Measurements from ENCODE around the gene PTPN2.
"Not testable (repeated sequence)": the region's sequence is repeated elsewhere in the genome, so short reads cannot be mapped to it uniquely, and the experiment has no call there.

The PTPN2 gene

GRCh38 chr18:12880541-12880910 is 3.5 kb downstream of the PTPN2 start:
- Mint-ChIP-seq H3K27ac (peak overlapping the region; percentile 62), H3K4me1 (peaks cover 68% of the 10 kb centered on the region), H3K9me3 (no peaks in the 10 kb centered on the region), H3K36me3 (ENCODE audit: low read depth) (peaks cover 19% of the 10 kb centered on the region), H3K27me3 (no peaks in the 10 kb centered on the region), H3K4me3 (peak overlapping the region; percentile 87)
- DNase-seq (no peak), ATAC-seq (no peak)

- peaks cover 19% of the 10 kb centered on the region for H3K36me3 Mint-ChIP-seq (ENCODE audit: low read depth)
- peak overlapping the region; percentile 87 for H3K4me3 Mint-ChIP-seq
- no peaks in the 10 kb centered on the region for H3K27me3 Mint-ChIP-seq
- no peak for ATAC-seq
- H3K27ac Mint-ChIP-seq: peak overlapping the region; percentile 62
- no peak for DNase-seq
- no peaks in the 10 kb centered on the region for H3K9me3 Mint-ChIP-seq
- H3K4me1 Mint-ChIP-seq: peaks cover 63% of the 10 kb centered on the region
These were observed 4.0 kb downstream of the PTPN2 start for GRCh38 chr18:12879840-12880540.

DNA sequence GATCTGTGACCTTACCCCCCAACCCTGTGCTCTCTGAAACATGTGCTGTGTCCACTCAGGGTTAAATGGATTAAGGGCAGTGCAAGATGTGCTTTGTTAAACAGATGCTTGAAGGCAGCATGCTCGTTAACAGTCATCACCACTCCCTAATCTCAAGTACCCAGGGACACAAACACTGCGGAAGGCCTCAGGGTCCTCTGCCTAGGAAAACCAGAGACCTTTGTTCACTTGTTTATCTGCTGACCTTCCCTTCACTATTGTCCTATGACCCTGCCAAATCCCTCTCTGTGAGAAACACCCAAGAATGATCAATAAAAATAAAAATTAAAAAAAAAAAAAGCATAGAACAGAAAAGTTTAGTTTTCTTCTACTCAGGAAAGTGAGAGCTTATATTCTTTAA is 9.0 kb downstream of the PTPN2 start:
- not testable (repeated sequence) for DNase-seq, H3K4me3 Mint-ChIP-seq, H3K27me3 Mint-ChIP-seq, ATAC-seq, H3K9me3 Mint-ChIP-seq, H3K27ac Mint-ChIP-seq
- peaks cover 19% of the 10 kb centered on the region for H3K36me3 Mint-ChIP-seq (ENCODE audit: low read depth)
- peaks cover 36% of the 10 kb centered on the region for H3K4me1 Mint-ChIP-seq

GRCh38 chr18:12873961-12874567 is 10.0 kb downstream of the PTPN2 start:
- DNase-seq, H3K27ac Mint-ChIP-seq, H3K4me3 Mint-ChIP-seq, H3K27me3 Mint-ChIP-seq, ATAC-seq, H3K9me3 Mint-ChIP-seq: not testable (repeated sequence)
- Mint-ChIP-seq H3K36me3 (ENCODE audit: low read depth) (peaks cover 16% of the 10 kb centered on the region), H3K4me1 (peaks cover 27% of the 10 kb centered on the region)

GRCh38 chr18:12872408-12872807 is 11.6 kb downstream of the PTPN2 start:
- Mint-ChIP-seq H3K27ac (no peak overlapping the region), H3K9me3 (no peaks in the 10 kb centered on the region), H3K36me3 (ENCODE audit: low read depth) (peaks cover 18% of the 10 kb centered on the region), H3K4me1 (peaks cover 21% of the 10 kb centered on the region), H3K27me3 (no peaks in the 10 kb centered on the region), H3K4me3 (no peak overlapping the region)
- ATAC-seq (no peak), DNase-seq (no peak)

DNA sequence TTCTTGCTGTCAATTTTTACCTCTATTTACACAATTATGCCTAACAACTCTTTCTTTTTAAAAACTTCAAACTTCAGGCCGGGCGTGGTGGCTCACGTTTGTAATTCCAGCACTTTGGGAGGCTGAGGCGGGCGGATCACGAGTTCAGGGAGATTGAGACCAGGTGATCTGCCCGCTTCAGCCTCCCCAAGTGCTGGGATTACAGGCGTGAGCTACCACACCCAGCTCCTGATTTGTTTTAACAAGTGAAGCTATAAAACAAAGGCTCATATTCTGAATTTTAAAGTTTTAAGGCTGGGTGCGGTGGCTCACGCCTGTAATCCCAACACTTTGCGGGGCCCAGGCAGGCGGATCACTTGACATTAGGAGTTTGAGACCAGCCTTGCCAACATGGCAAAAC is 15.5 kb downstream of the PTPN2 start:
- no peaks in the 10 kb centered on the region for H3K9me3 Mint-ChIP-seq
- no peaks in the 10 kb centered on the region for H3K27me3 Mint-ChIP-seq
- H3K4me3 Mint-ChIP-seq: no peak overlapping the region
- peaks cover 11% of the 10 kb centered on the region for H3K36me3 Mint-ChIP-seq (ENCODE audit: low read depth)
- DNase-seq: no peak
- H3K4me1 Mint-ChIP-seq: peaks cover 29% of the 10 kb centered on the region
- no peak for ATAC-seq
- no peak overlapping the region for H3K27ac Mint-ChIP-seq

DNA sequence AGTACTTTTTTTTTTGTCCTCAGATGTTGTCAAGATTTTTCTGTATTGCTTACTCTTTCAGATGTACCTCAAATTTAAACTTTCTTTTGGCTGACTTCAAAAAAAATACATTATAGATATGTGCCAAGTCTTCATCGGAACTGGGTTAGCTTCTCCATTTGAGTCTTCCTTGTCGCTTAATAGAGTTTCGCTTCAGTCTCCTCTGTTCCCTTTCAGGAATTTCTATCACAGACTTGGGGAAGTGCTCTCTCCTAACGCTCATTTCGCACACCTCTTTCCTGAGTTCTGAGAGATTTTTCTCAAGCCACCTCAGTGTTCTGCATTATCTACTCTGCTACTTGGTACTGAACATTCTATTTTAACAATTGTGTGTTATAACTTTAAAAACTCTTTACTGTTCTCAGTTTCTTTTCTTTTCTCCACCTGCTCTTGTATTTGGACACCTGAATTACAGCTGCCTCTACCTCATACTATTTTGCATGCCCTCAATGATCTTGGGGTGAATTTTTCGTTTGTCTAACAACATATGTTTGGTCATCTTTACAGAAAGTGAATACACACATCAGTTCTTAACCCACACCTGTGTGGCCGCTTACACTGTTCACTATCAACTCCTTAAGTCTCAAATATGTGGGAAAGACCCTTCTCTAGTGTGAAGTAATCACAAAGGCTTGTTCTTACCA is 16.5 kb downstream of the PTPN2 start:
- no peaks in the 10 kb centered on the region for H3K27me3 Mint-ChIP-seq
- H3K4me3 Mint-ChIP-seq: no peak overlapping the region
- H3K36me3 Mint-ChIP-seq (ENCODE audit: low read depth): peaks cover 9% of the 10 kb centered on the region
- peaks cover 33% of the 10 kb centered on the region for H3K4me1 Mint-ChIP-seq
- DNase-seq (no peak), ATAC-seq (no peak)
- no peaks in the 10 kb centered on the region for H3K9me3 Mint-ChIP-seq
- H3K27ac Mint-ChIP-seq: no peak overlapping the region

DNA sequence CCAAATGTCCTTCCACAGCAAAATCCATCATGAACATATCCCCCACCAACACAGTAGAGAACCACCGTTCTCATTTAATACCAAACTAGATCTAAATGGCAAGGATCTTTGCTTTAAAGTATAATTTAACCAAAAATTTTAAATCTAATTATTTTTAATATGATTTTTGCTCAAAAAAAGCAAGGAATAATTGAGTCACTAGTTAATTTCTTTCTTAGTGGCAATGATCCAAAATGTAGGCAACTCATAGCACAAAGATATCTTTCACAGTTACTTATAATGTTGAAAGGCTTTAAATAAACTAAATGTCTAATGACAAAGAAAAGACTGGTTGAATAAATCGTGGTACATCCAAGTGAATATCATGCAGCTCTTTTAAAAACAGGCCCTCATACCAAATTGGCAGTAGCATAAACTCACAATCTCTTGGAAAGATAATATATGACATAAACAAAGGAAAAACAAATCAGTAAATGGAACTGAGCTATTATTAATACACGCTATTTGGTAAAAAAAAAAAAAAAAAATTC is 20.3 kb downstream of the PTPN2 start:
- H3K4me1 Mint-ChIP-seq: peaks cover 53% of the 10 kb centered on the region
- H3K27me3 Mint-ChIP-seq: no peaks in the 10 kb centered on the region
- H3K4me3 Mint-ChIP-seq: no peak overlapping the region
- no peak for DNase-seq
- no peak for ATAC-seq
- H3K36me3 Mint-ChIP-seq (ENCODE audit: low read depth): peaks cover 6% of the 10 kb centered on the region
- H3K9me3 Mint-ChIP-seq: no peaks in the 10 kb centered on the region
- H3K27ac Mint-ChIP-seq: no peak overlapping the region

GRCh38 chr18:12862874-12863482 is 21.1 kb downstream of the PTPN2 start:
- Mint-ChIP-seq H3K27ac (no peak overlapping the region), H3K9me3 (no peaks in the 10 kb centered on the region), H3K27me3 (no peaks in the 10 kb centered on the region), H3K4me3 (no peak overlapping the region), H3K36me3 (ENCODE audit: low read depth) (peaks cover 9% of the 10 kb centered on the region), H3K4me1 (peaks cover 58% of the 10 kb centered on the region)
- DNase-seq (no peak), ATAC-seq (no peak)

- no peaks in the 10 kb centered on the region for H3K27me3 Mint-ChIP-seq
- no peak for ATAC-seq
- peaks cover 8% of the 10 kb centered on the region for H3K36me3 Mint-ChIP-seq (ENCODE audit: low read depth)
- DNase-seq: no peak
- no peak overlapping the region for H3K4me3 Mint-ChIP-seq
- no peak overlapping the region for H3K27ac Mint-ChIP-seq
- H3K4me1 Mint-ChIP-seq: peaks cover 59% of the 10 kb centered on the region
- no peaks in the 10 kb centered on the region for H3K9me3 Mint-ChIP-seq
These were observed 21.6 kb downstream of the PTPN2 start for GRCh38 chr18:12862467-12862866.

- peaks cover 62% of the 10 kb centered on the region for H3K4me1 Mint-ChIP-seq
- DNase-seq (no peak), ATAC-seq (no peak)
- H3K27ac Mint-ChIP-seq: no peak overlapping the region
- H3K36me3 Mint-ChIP-seq (ENCODE audit: low read depth): peaks cover 16% of the 10 kb centered on the region
- no peaks in the 10 kb centered on the region for H3K9me3 Mint-ChIP-seq
- no peaks in the 10 kb centered on the region for H3K27me3 Mint-ChIP-seq
- no peak overlapping the region for H3K4me3 Mint-ChIP-seq
These were observed 22.4 kb downstream of the PTPN2 start for GRCh38 chr18:12861637-12862036.

GRCh38 chr18:12860530-12860929 is 23.5 kb downstream of the PTPN2 start:
- no peak overlapping the region for H3K4me3 Mint-ChIP-seq
- H3K9me3 Mint-ChIP-seq: no peaks in the 10 kb centered on the region
- peaks cover 66% of the 10 kb centered on the region for H3K4me1 Mint-ChIP-seq
- no peak for DNase-seq
- no peak overlapping the region for H3K27ac Mint-ChIP-seq
- no peaks in the 10 kb centered on the region for H3K27me3 Mint-ChIP-seq
- peaks cover 24% of the 10 kb centered on the region for H3K36me3 Mint-ChIP-seq (ENCODE audit: low read depth)
- no peak for ATAC-seq

- Mint-ChIP-seq H3K9me3 (no peaks in the 10 kb centered on the region), H3K4me1 (peaks cover 62% of the 10 kb centered on the region), H3K4me3 (no peak overlapping the region), H3K27ac (no peak overlapping the region), H3K27me3 (no peaks in the 10 kb centered on the region), H3K36me3 (ENCODE audit: low read depth) (peaks cover 32% of the 10 kb centered on the region)
- DNase-seq (no peak), ATAC-seq (no peak)
These were observed 25.0 kb downstream of the PTPN2 start for GRCh38 chr18:12858991-12859390.

DNA sequence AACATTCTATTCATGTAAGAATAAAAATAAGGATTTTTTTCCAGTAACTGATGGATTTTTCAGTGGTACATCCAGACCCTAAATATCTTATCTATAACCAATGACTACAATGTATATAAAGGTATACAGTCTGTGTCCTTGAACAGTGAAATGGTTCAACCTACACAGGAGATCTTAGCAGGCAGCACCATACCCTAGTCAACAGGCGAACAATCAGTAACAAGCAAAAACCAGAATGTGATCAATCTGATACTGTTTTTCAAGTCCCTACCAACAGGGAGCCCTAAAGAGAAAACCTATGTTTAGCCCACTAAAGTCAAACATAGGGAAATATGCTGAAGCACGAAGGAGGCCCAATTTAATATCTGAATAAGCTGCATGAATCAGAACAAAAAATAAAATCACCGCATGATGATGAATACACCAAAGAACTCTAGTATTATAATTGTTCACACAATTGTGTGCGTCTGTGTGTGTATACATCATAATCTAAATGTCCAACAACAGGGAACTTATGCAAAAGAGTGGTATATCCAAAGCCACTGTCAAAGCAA is 26.0 kb downstream of the PTPN2 start:
- H3K27me3 Mint-ChIP-seq: no peaks in the 10 kb centered on the region
- no peaks in the 10 kb centered on the region for H3K9me3 Mint-ChIP-seq
- H3K4me1 Mint-ChIP-seq: peaks cover 59% of the 10 kb centered on the region
- H3K27ac Mint-ChIP-seq: peak overlapping the region; percentile 47
- peaks cover 34% of the 10 kb centered on the region for H3K36me3 Mint-ChIP-seq (ENCODE audit: low read depth)
- H3K4me3 Mint-ChIP-seq: no peak overlapping the region
- DNase-seq (no peak), ATAC-seq (no peak)

All from activated naive CD8-positive, alpha-beta T cell treated with anti-CD3 and anti-CD28 coated beads, Interleukin-2, amount 50 U/mL, for 24 hours (primary cell).